HFF-Myc (cell line): ENCODE results near the gene PLD5.
A peak's percentile ranks its signal among the peaks of the same experiment; 100 is the strongest.

Source experiments
- DNase-seq: peaks from one replicate; pipeline ENCODE4 v3.0.0-alpha.2; 2011; ENCODE audit warnings: low read depth; ENCODE audit errors: extremely low read depth
- H3K4me3 ChIP-seq: replicated peaks from 2 replicates; pipeline ENCODE4 v1.5.1; 2011; ENCODE audit warnings: low read depth, mild to moderate bottlenecking, control low read depth, low read length
- TF ChIP-seq, protein P1 (sequence below): IDR thresholded peaks from 2 replicates; pipeline ENCODE4 v1.5.1; 2012; ENCODE audit warnings: mild to moderate bottlenecking, low read depth, low read length, control low read depth; ENCODE audit errors: missing control alignments

The PLD5 gene

DNA sequence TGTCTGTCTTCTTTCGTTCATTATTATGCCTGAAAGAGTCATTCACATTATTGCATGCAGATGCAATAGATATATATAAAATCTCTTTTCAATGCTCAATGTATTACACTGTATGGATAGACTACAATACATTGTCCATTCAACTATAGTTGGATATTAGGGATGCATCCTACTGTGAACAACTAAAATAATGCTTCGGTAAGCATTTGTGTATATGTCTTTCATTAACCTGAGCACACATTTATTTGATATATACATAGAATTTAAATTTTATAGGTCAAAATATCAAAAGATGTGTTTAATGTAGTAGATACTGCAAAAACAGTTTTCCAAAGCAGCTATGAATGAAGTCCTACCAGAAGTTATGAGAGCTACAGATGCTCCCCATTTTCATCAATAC lies 8.9 kb downstream of the PLD5 start:
- DNase-seq: no peak
- H3K4me3 ChIP-seq: no peak overlapping the region
- TF ChIP-seq, protein P1, sequence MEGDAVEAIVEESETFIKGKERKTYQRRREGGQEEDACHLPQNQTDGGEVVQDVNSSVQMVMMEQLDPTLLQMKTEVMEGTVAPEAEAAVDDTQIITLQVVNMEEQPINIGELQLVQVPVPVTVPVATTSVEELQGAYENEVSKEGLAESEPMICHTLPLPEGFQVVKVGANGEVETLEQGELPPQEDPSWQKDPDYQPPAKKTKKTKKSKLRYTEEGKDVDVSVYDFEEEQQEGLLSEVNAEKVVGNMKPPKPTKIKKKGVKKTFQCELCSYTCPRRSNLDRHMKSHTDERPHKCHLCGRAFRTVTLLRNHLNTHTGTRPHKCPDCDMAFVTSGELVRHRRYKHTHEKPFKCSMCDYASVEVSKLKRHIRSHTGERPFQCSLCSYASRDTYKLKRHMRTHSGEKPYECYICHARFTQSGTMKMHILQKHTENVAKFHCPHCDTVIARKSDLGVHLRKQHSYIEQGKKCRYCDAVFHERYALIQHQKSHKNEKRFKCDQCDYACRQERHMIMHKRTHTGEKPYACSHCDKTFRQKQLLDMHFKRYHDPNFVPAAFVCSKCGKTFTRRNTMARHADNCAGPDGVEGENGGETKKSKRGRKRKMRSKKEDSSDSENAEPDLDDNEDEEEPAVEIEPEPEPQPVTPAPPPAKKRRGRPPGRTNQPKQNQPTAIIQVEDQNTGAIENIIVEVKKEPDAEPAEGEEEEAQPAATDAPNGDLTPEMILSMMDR: no peak

DNA sequence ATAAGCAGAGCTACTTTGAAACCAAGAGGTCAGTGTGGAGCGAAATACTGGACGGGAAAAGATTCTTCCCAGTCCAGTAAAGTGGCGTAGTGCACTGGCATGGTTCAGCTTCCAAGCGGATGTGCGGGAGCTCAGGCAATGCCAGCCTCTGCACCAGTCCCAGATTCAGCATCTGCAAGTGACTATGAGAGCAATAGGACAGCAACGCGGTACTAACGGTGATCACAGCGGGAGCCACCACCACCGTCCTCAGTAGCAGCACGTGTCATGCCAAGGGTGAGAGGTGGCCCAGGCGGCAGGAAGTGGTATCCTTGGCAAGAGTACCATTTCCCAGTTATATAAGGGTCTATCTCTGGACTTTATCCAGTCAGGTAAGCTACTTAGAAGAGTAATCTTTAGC lies 17.8 kb downstream of the PLD5 start:
- TF ChIP-seq, protein P1: no peak
- no peak overlapping the region for H3K4me3 ChIP-seq

DNA sequence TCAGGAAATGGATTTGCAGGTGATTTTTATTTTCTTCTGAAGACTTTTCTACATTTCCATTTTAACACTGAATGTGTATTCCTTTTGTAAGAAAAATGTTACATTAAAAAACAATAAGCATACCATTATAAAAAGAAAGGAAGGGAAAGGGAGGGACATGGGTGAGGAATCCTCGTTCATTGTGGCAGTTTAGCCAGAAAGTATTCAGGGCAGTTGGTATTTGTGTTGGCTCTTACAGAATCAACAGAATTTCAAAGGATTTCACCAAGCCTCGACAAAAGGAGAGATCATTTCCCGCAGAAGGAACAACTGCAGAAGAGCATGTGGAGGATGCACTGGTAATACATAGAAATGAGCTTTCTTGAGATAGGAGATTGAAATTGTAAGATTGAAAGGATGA lies 35.0 kb downstream of the PLD5 start:
- TF ChIP-seq, protein P1: no peak
- no peak for DNase-seq
- H3K4me3 ChIP-seq: no peak overlapping the region

More for the DNA sequence above, 17.8 kb downstream of the PLD5 start:
- DNase-seq: no peak

DNA sequence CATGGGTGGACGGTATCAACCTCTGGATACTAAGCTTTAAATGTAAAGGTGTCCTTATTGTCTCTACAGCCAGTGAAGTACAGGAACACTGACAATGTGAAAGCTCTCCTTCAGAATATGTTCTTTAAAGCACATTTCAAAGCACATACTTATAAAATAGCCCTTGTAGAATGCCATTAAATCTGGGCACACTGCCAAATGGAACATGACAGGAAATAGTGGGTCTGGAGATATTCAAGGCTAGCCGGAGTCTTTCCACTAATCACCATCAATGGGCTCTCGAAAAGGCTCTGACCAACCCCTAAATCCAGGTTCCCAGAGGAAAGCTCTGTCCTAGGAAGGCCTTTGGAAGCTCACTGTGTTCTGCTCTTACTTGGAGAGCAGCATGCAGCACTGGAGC lies 46.6 kb downstream of the PLD5 start:
- TF ChIP-seq, protein P1: no peak
- no peak overlapping the region for H3K4me3 ChIP-seq
- DNase-seq: no peak

DNA sequence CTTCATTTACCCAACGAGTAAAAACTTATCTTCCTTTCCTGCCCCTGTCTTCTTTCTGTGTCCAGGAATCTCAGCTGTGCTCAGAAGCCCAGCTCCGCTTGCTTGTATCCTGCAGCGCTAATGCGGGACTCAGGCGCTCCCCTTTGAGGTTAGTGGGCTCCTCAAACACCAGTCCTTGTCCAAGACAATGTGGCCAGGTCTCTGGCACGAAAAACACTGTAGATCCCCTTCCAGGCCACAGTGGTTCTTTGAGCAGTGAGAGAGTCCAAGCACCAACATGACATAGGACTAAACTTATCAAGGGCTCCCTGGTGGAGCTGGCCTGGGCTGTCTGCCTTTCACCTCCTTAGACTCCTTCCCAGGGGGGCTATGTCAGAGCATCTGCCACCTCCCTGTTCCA lies 53.7 kb downstream of the PLD5 start:
- TF ChIP-seq, protein P1: no peak
- H3K4me3 ChIP-seq: no peak overlapping the region
- no peak for DNase-seq

DNA sequence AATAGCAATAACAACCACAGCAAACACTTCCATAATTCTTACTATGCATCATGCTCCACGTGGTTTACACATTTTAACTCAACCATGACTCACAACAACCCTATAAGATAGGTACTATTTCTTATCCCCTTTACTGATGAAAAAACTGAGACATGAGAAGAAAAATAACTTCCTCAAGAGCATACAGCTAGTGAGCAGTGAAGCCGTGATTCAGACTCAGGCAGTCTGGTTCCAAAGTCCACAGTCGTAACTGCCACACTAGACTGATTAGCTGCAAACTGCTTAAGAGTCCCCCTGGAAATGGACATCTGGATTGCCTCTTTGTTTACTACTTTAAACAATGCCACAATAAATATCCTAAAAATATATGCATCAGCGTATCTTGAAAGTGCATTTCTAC lies 55.7 kb downstream of the PLD5 start:
- no peak for DNase-seq
- H3K4me3 ChIP-seq: no peak overlapping the region
- TF ChIP-seq, protein P1: no peak

DNA sequence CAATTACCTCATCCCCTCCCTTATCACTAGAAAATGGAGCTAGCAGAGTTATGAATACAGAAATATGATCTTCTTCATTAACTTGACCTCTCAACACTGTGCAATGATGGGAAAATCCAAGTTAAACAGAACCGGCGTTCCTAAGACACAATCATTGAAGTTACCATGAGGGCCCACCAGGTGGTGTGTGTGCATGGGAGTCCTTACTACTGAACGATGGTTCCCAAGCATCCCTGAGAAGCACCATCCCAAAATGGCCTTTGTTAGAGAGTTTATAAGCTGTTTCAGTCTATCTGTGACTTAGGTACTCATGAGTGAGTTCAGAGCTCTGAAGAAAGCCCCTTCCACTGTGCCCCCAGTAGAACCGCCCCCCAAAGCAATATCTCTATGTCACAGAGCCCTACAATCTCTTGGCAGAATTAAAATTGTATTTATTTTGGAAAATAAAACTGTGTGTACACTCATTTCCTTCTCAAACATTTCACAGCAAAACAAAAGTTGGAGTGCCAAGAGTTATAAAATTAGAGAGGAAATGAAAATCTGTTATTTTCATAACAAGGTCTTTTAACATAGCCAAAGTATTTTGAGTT lies 56.8 kb downstream of the PLD5 start:
- DNase-seq: no peak
- H3K4me3 ChIP-seq: no peak overlapping the region
- TF ChIP-seq, protein P1: peak; percentile 40
